ENCODE data around the gene CST5.

The CST5 gene

GRCh38 chr20:23879328-23879798 is at the start of gene CST5:
Gene CST5, minus strand, starts transcription at chr20:23879748. Its CDS starts 72 bp downstream, at chr20:23879676.
- Histone ChIP-seq H3K4me1 (ENCODE audit: insufficient read depth, low read length) (no peaks in the 10 kb centered on the region), H3K36me3 (ENCODE audit: insufficient read depth, low read length) (no peaks in the 10 kb centered on the region)

GRCh38 chr20:23928788-23929187 is 49.2 kb upstream of the CST5 start:
- H3K4me1 ChIP-seq (ENCODE audit: insufficient read depth, low read length), result no peaks in the 10 kb centered on the region
- no peaks in the 10 kb centered on the region for H3K9me3 ChIP-seq (ENCODE audit: control insufficient read depth, insufficient read depth, low read length)
- H3K36me3 ChIP-seq (ENCODE audit: insufficient read depth, low read length), result no peaks in the 10 kb centered on the region
- no peak overlapping the region for H3K9ac ChIP-seq (ENCODE audit: low read depth, low read length)

More at GRCh38 chr20:23879328-23879798, at the start of gene CST5:
- H3K9ac ChIP-seq (ENCODE audit: low read depth, low read length), result no peak within 1 kb of the TSS
- no peaks in the 10 kb centered on the region for H3K9me3 ChIP-seq (ENCODE audit: control insufficient read depth, insufficient read depth, low read length)

- H3K9me3 ChIP-seq (ENCODE audit: control insufficient read depth, insufficient read depth, low read length), result no peaks in the 10 kb centered on the region
- H3K9ac ChIP-seq (ENCODE audit: low read depth, low read length), result no peak overlapping the region
- H3K4me1 ChIP-seq (ENCODE audit: insufficient read depth, low read length), result no peaks in the 10 kb centered on the region
- no peaks in the 10 kb centered on the region for H3K36me3 ChIP-seq (ENCODE audit: insufficient read depth, low read length)
These were observed 48.8 kb upstream of the CST5 start for GRCh38 chr20:23928353-23928752.

- Histone ChIP-seq H3K36me3 (ENCODE audit: insufficient read depth, low read length) (no peaks in the 10 kb centered on the region), H3K9ac (ENCODE audit: low read depth, low read length) (no peak overlapping the region), H3K9me3 (ENCODE audit: control insufficient read depth, insufficient read depth, low read length) (no peaks in the 10 kb centered on the region), H3K4me1 (ENCODE audit: insufficient read depth, low read length) (no peaks in the 10 kb centered on the region)
These were observed 47.7 kb upstream of the CST5 start for GRCh38 chr20:23926944-23927872.

- H3K4me1 ChIP-seq (ENCODE audit: insufficient read depth, low read length), result no peaks in the 10 kb centered on the region
- no peaks in the 10 kb centered on the region for H3K36me3 ChIP-seq (ENCODE audit: insufficient read depth, low read length)
- H3K9me3 ChIP-seq (ENCODE audit: control insufficient read depth, insufficient read depth, low read length), result no peaks in the 10 kb centered on the region
These were observed 47.0 kb upstream of the CST5 start for GRCh38 chr20:23926526-23926880.

GRCh38 chr20:23925789-23926525 is 46.4 kb upstream of the CST5 start:
- H3K36me3 ChIP-seq (ENCODE audit: insufficient read depth, low read length), result no peaks in the 10 kb centered on the region
- H3K9me3 ChIP-seq (ENCODE audit: control insufficient read depth, insufficient read depth, low read length), result no peaks in the 10 kb centered on the region
- no peaks in the 10 kb centered on the region for H3K4me1 ChIP-seq (ENCODE audit: insufficient read depth, low read length)
- H3K9ac ChIP-seq (ENCODE audit: low read depth, low read length), result no peak overlapping the region

More at GRCh38 chr20:23926526-23926880, 47.0 kb upstream of the CST5 start:
- H3K9ac ChIP-seq (ENCODE audit: low read depth, low read length), result no peak overlapping the region

- no peaks in the 10 kb centered on the region for H3K36me3 ChIP-seq (ENCODE audit: insufficient read depth, low read length)
- H3K9me3 ChIP-seq (ENCODE audit: control insufficient read depth, insufficient read depth, low read length), result no peaks in the 10 kb centered on the region
- H3K4me1 ChIP-seq (ENCODE audit: insufficient read depth, low read length), result no peaks in the 10 kb centered on the region
- H3K9ac ChIP-seq (ENCODE audit: low read depth, low read length), result no peak overlapping the region
These were observed 45.2 kb upstream of the CST5 start for GRCh38 chr20:23924751-23925150.

- Histone ChIP-seq H3K9ac (ENCODE audit: low read depth, low read length) (no peak overlapping the region), H3K36me3 (ENCODE audit: insufficient read depth, low read length) (no peaks in the 10 kb centered on the region), H3K4me1 (ENCODE audit: insufficient read depth, low read length) (no peaks in the 10 kb centered on the region), H3K9me3 (ENCODE audit: control insufficient read depth, insufficient read depth, low read length) (no peaks in the 10 kb centered on the region)
These were observed 44.4 kb upstream of the CST5 start for GRCh38 chr20:23923891-23924435.

- no peaks in the 10 kb centered on the region for H3K36me3 ChIP-seq (ENCODE audit: insufficient read depth, low read length)
- no peaks in the 10 kb centered on the region for H3K9me3 ChIP-seq (ENCODE audit: control insufficient read depth, insufficient read depth, low read length)
- 0 out of 2 replicates have a peak, but pooled peaks cover 5% of the 10 kb centered on the region for H3K4me1 ChIP-seq (ENCODE audit: insufficient read depth, low read length)
- no peak overlapping the region for H3K9ac ChIP-seq (ENCODE audit: low read depth, low read length)
These were observed 43.8 kb upstream of the CST5 start for GRCh38 chr20:23923311-23923710.

- H3K4me1 ChIP-seq (ENCODE audit: insufficient read depth, low read length), result 0 out of 2 replicates have a peak, but pooled peaks cover 6% of the 10 kb centered on the region
- no peaks in the 10 kb centered on the region for H3K36me3 ChIP-seq (ENCODE audit: insufficient read depth, low read length)
- H3K9ac ChIP-seq (ENCODE audit: low read depth, low read length), result no peak overlapping the region
- no peaks in the 10 kb centered on the region for H3K9me3 ChIP-seq (ENCODE audit: control insufficient read depth, insufficient read depth, low read length)
These were observed 41.1 kb upstream of the CST5 start for GRCh38 chr20:23920408-23921325.

GRCh38 chr20:23918896-23919295 is 39.3 kb upstream of the CST5 start:
- Histone ChIP-seq H3K9ac (ENCODE audit: low read depth, low read length) (no peak overlapping the region), H3K9me3 (ENCODE audit: control insufficient read depth, insufficient read depth, low read length) (no peaks in the 10 kb centered on the region), H3K36me3 (ENCODE audit: insufficient read depth, low read length) (no peaks in the 10 kb centered on the region), H3K4me1 (ENCODE audit: insufficient read depth, low read length) (0 out of 2 replicates have a peak, but pooled peaks cover 6% of the 10 kb centered on the region)

GRCh38 chr20:23918101-23918862 is 38.7 kb upstream of the CST5 start:
- H3K9me3 ChIP-seq (ENCODE audit: control insufficient read depth, insufficient read depth, low read length), result no peaks in the 10 kb centered on the region
- no peaks in the 10 kb centered on the region for H3K36me3 ChIP-seq (ENCODE audit: insufficient read depth, low read length)
- no peak overlapping the region for H3K9ac ChIP-seq (ENCODE audit: low read depth, low read length)
- H3K4me1 ChIP-seq (ENCODE audit: insufficient read depth, low read length), result 0 out of 2 replicates have a peak, but pooled peaks cover 6% of the 10 kb centered on the region
